Activated naive CD8-positive, alpha-beta T cell treated with anti-CD3 and anti-CD28 coated beads, Interleukin-2, amount 50 U/mL, for 16 hours (primary cell): ENCODE measurements around the gene ZFTA.
"Not testable (repeated sequence)": the region's sequence is repeated elsewhere in the genome, so short reads cannot be mapped to it uniquely, and the experiment has no call there.

Experiments
- DNase-seq: peaks from one replicate; pipeline ENCODE4 v3.0.0-alpha.2; 2020; ENCODE audit warnings: low read depth, low spot score

The ZFTA gene

DNA sequence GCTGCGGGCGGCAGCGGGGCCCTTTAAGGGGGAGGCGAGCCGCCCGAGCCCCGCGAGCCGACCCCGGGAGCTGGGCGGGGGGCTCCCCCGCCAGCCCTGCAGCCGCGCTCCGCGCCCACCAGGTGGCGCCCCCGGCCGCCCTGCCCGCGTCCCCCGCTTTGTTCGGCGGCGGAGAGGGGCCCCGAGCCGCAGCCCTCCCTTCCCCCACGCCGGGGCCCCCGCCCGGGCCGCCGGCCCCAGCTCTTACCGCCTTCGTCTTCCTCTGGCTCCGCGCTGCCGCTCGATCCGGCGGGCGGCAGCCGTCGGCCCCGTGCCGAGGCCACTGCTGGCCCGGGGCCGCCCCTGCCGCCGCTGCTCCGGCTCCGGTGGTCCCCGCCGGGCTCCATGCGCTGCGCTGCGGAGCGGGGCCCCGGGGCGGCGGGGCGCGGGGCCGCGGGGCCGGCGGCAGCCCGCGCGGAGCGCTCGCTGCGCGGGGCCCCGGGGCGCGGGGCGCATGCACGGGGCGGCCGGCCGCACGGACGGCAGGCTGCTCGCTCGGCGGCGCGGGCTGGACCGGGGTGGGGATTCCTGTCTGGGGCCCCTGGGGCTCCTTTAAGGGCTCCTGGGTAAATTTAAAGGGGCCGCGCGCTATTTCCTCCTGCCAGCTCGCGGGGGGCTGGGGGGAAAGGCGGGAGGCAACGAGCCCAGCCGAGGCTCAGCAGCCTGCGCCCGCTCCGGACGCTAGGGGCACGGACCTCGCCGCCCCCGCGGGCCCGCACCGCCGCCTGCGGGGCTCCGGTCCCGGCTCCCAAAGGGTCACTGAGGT lies at the start of gene ZFTA:
Gene ZFTA (minus strand): TSS at position 539 of the 805 bp plus-strand sequence. CDS start 153 bp downstream, at position 386.
- DNase-seq: peak; percentile 47

DNA sequence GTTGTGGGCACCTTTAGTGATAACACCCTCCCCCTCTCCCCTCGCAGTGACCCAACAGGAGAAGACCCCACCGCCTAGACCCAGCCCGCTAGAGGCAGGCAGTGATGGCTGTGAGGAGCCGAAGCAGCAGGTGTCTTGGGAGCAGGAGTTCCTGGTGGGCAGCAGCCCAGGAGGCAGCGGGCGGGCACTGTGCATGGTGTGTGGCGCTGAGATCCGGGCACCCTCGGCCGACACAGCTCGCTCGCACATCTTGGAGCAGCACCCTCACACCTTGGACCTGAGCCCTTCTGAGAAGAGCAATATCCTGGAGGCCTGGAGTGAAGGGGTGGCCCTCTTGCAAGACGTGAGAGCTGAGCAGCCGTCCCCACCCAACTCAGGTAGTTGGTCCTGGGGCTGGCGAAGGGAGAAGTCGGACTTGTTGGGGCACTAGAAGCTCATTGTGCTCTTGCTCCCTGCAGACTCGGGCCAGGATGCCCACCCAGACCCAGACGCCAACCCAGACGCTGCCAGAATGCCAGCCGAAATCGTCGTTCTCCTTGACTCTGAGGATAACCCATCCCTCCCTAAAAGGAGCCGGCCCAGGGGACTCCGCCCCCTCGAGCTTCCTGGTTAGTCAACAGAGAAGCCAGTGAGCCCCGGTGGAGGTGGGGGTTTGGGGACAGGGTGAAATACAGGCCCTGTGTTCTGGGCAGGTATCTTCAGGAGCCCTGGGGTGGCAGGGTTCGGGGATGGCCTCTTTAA lies 49.4 kb upstream of the ZFTA start:
- DNase-seq: no peak

- no peak for DNase-seq
Measured at GRCh38 chr11:63816732-63817131, 48.2 kb upstream of the ZFTA start.

- DNase-seq: no peak
Measured at GRCh38 chr11:63816166-63816565, 47.6 kb upstream of the ZFTA start.

- no peak for DNase-seq
Measured at GRCh38 chr11:63814383-63814736, 45.8 kb upstream of the ZFTA start.

- DNase-seq: no peak
Measured at GRCh38 chr11:63813563-63814382, 45.2 kb upstream of the ZFTA start.

GRCh38 chr11:63813035-63813562 lies 44.5 kb upstream of the ZFTA start, which contains the start of gene SPINDOC:
Gene SPINDOC (plus strand): TSS chr11:63813456. CDS start chr11:63813687, 231 bp downstream.
- DNase-seq: peak; percentile 16

- no peak for DNase-seq
Measured at GRCh38 chr11:63811522-63811921, 42.9 kb upstream of the ZFTA start.

DNA sequence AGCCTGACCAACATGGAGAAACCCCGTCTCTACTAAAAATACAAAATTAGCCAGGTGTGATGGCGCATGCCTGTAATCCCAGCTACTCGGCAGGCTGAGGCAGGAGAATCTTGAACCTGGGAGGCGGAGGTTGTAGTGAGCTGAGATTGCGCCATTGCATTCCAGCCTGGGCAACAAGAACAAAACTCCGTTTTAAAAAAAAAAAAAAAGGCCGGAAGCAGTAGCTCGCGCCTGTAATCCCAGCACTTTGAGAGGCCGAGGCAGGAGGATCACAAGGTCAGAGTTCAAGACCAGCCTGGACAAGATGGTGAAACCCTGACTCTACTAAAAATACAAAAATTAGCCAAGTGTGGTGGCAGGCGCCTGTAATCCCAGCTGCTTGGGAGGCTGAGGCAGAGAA lies 41.8 kb upstream of the ZFTA start:
- DNase-seq: not testable (repeated sequence)

DNA sequence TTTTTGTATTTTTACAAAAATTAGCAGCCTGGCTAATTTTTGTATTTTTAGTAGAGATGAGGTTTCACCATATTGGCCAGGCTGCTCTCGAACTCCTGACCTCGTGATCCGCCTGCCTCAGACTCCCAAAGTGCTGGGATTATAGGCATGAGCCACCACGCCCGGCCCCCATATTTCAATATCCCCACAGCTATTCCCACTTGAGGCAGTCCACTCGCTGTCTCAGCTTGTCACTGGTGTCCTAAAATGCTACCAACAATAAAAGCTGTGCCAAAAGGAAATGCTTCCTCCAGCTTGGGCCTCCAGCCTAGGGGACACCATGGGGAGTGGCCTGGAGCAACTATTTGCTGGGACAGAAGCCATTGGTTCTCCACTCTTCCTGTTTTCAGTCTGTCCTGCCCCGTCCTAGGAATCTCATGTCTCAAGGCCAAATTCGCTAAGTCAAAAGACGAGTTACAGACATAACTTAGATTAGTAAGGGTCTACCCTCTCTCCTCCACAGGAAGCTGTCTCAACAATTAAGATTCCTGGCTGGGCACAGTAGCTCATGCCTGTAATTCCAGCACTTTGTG lies 37.4 kb upstream of the ZFTA start:
- DNase-seq: no peak

DNA sequence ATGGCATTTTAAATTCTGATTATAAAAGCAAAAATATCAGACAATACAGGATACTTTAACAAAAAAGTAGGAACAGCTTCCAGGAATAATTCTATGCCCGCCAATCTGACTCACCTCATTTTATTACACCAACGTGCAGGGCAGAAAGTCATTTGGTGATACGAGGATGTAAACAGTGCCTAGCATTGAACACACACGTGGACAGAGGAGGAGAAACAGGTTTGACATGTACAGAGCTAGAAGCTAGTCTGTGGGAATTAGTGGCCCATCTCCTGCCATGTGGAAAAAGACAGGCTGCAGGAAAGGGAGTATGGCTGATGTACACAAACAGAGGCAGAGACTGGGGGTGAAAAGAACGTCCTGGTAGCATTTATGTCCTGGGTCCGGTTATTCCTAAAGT lies 35.7 kb upstream of the ZFTA start:
- DNase-seq: no peak

DNA sequence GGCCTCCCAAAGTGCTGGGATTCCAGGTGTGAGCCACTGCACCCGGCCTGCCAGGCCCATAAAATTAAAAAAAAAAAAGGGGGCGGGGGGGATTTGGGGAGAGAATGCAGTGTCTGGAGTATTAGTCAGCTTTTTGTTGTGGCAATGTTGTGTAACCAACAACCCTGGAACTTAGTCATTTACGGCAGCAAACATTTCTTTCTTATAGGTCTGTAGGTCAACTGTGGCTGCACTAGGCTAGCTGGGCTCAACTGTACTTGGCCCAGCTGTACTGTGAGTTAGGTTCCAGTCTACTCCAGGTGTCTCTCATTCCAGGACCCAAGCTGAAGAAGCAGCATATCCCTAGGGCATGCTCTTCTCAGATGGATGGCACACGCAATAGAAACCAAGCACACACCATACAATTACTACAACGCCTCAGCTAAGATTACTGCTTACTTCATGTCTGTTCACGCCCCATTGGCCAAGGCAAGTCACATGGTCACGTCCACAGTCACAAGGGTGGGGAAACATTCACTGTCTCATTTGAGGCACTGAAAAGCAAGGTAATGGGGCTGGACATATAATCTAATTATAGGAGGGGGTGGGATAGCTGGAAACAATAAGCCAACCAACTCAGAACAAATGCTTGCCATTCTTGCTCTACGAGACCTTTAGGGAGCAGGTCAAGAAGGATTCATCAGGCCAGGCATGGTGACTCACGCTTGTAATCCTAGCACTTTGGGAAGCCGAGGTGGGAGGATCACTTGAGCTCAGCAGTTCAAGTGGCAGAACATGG lies 34.3 kb upstream of the ZFTA start:
- DNase-seq: no peak

DNA sequence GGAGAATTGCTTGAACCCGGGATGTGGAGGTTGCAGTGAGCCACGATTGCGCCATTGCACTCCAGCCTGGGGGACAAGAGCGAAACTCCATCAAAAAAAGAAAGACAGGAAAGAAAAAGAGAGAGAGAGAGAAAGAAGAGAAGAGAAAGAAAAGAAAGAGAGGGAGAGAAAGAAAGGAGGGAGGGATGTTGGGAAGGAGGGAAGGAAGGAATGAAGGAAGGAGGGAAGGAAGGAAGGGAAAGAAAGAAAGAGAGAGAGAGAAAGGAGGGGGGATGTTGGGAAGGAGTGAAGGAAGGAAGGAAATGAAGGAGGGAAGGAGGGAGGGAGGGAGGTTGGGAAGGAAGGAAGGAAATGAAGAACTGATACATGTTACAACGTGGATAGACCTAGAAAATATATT lies 32.3 kb upstream of the ZFTA start:
- no peak for DNase-seq

- DNase-seq: no peak
Measured at GRCh38 chr11:63795066-63795465, 26.5 kb upstream of the ZFTA start.

GRCh38 chr11:63793161-63793560 lies 24.6 kb upstream of the ZFTA start:
- DNase-seq: no peak

DNA sequence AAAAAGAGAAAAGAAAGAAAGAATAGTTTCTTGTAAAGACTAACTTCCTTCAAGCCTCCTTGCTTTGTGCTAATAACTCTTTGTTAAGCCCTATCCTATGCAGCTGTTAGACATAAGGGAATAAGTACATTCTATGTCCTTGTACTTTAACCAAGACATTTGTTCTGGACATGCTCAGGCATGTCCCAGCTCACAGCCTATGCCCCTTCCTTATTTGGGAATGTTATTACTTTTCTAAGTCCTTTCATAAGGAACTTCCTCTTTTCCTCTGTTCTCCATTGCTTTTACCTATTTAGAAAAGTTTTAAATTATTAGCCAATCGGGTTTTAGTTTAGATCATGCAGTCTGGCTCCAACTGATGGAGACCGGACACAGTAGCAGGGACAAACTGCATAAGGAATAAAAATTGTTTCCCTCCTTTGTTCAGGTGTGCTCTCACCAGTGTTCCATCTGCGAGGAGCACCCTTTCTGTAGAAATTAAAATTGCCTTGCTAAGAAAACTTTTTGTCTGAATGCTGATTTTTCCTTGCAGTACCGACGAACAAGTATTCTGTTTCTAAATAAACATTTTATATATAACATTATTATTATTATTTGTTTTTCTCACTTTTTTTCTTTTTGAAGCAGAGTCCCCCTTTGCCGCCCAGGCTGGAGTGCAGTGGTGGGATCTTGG lies 23.1 kb upstream of the ZFTA start:
- DNase-seq: no peak

DNA sequence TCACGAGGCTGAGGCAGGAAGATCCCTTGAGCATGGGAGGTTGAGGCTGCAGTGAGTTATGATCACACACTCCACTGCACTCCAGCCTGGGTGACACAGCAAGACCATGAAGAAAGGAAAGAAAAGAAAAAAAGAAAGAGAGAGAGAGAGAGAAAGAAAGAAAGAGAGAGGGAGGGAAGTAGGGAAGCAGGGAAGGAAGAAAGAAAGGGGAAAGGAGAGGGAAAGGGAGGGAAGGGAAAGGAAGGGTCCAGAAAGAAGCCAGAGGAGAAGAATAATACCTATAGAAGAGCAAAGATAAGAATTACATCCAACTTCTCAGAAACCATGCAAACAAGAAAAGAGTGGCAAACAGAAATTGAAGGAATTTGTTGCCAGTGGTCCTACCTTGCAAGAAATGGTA lies 17.2 kb upstream of the ZFTA start:
- DNase-seq: no peak

DNA sequence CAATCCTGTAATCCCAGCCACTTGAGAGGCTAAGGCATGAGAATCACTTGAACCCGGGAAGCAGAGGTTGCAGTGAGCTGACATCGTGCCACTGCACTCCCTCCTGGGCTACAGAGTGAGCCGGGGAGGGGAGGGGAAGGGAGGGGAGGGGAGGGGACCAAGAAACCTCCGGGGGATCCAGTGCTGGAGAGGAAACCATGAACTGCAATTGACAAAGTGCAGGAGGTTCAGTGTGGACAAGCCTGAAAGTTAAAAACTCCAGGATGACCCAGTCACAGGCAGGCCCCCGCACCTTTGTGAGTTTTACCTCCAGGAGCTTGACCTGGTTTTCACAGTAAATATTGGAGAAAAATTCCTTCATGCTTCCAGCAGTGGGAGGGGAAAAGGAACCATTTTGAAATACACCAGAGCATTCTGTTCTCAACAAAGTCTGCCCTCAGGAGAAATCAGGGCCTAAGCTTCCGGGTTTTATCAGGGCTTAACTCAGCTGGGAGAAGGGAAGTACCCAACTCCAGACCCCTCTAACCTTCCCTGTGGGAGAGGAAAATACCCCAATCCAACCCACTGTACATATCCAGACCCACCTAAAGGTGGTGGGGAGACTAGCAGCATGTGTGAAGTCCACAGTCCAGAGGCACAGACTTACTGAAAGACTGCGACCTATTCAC lies 15.5 kb upstream of the ZFTA start:
- no peak for DNase-seq

DNA sequence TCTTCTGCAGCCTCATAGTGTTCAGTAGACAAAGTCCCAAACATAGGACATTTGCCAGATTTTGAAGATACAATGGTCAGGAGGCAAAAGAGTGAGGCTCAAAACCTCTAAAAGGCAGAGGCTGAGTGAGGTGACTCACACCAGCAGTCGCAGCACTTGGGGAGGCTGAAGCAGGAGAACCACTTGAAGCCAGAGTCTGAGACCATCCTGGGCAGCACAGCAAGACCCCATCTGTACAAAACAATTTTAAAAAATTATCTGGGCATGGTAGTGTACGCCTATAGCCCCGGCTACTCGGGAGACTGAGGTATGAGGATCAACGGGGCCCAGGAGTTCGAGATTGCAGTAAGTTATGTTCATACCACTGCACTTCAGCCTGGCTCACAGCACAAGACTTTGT lies 14.2 kb upstream of the ZFTA start:
- DNase-seq: no peak

- no peak for DNase-seq
Measured at GRCh38 chr11:63779039-63779438, 10.5 kb upstream of the ZFTA start.
